RKO (cell line): ENCODE data around the gene BACH1.

Source experiments
- DNase-seq: peaks from one replicate; pipeline ENCODE4 v3.0.0-alpha.2; 2016; ENCODE audit warnings: low spot score

The BACH1 gene

GRCh38 chr21:29315131-29315749 is 16.5 kb downstream of the BACH1 start:
- no peak for DNase-seq

GRCh38 chr21:29316029-29316742 is 17.5 kb downstream of the BACH1 start:
- no peak for DNase-seq

- no peak for DNase-seq
Observed at GRCh38 chr21:29316806-29317205, 18.1 kb downstream of the BACH1 start.

- DNase-seq = no peak
Observed at GRCh38 chr21:29318354-29318753, 19.6 kb downstream of the BACH1 start.

- no peak for DNase-seq
Observed at GRCh38 chr21:29320031-29320430, 21.3 kb downstream of the BACH1 start.

- DNase-seq = no peak
Observed at GRCh38 chr21:29321217-29321616, 22.5 kb downstream of the BACH1 start.

GRCh38 chr21:29321932-29322928 is 23.5 kb downstream of the BACH1 start:
- no peak for DNase-seq

- DNase-seq = no peak
Observed at GRCh38 chr21:29323189-29323588, 24.5 kb downstream of the BACH1 start.

GRCh38 chr21:29326914-29327554 is 28.3 kb downstream of the BACH1 start:
- no peak for DNase-seq

- DNase-seq = no peak
Observed at GRCh38 chr21:29329406-29329805, 30.7 kb downstream of the BACH1 start.

- no peak for DNase-seq
Observed at GRCh38 chr21:29330797-29331196, 32.1 kb downstream of the BACH1 start.

GRCh38 chr21:29332461-29333362 is 34.0 kb downstream of the BACH1 start:
- DNase-seq = peak; percentile 43

- DNase-seq = no peak
Observed at GRCh38 chr21:29333406-29333805, 34.7 kb downstream of the BACH1 start.

GRCh38 chr21:29334717-29335428 is 36.2 kb downstream of the BACH1 start:
- no peak for DNase-seq

- DNase-seq = no peak
Observed at GRCh38 chr21:29335720-29336119, 37.0 kb downstream of the BACH1 start.

GRCh38 chr21:29338256-29338655 is 39.5 kb downstream of the BACH1 start:
- no peak for DNase-seq

GRCh38 chr21:29340228-29340627 is 41.5 kb downstream of the BACH1 start:
- DNase-seq = no peak

GRCh38 chr21:29342363-29342957 is 43.7 kb downstream of the BACH1 start:
- DNase-seq = peak; percentile 97

- no peak for DNase-seq
Observed at GRCh38 chr21:29343519-29343918, 44.8 kb downstream of the BACH1 start.

GRCh38 chr21:29346281-29346680 is 47.6 kb downstream of the BACH1 start:
- DNase-seq = no peak
